Measurements from ENCODE around the gene TPM1. TPM values are rescaled to one million over a fixed set of nuclear protein-coding genes. Genes with fewer than 3 reads are reported as not detected.

The TPM1 gene
- total RNA-seq, 4 donors from 2014 or later = 167 to 702 (median 252) TPM

DNA sequence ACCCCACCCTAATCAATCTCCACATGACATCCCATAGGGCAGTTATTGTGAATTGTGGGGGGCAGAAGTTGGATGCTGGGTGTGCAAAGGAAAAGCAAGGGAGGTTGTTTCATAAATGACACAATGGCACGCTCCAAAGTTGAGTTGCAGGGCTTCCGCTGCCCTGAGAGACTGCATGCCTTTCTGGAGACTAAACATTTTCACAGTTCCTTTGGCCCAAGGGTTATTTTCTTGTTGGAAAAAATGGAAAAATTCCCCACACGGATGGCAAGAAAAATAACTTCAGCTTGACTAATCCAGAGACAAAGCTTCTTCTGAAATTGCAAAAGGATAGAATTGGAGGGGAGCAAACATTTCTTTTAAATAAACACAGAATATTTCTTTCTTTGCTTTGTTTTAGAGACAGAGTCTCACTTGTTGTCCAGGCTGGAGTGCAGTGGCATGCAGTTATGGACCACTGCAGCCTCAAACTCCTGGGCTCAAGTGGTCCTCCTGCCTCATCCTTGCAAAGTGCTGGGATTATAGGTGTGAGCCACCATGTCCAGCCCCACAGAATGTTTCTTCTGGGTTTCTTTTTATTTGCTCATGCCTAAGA is 19.1 kb upstream of the TPM1 start:
- TF ChIP-seq, protein P1, sequence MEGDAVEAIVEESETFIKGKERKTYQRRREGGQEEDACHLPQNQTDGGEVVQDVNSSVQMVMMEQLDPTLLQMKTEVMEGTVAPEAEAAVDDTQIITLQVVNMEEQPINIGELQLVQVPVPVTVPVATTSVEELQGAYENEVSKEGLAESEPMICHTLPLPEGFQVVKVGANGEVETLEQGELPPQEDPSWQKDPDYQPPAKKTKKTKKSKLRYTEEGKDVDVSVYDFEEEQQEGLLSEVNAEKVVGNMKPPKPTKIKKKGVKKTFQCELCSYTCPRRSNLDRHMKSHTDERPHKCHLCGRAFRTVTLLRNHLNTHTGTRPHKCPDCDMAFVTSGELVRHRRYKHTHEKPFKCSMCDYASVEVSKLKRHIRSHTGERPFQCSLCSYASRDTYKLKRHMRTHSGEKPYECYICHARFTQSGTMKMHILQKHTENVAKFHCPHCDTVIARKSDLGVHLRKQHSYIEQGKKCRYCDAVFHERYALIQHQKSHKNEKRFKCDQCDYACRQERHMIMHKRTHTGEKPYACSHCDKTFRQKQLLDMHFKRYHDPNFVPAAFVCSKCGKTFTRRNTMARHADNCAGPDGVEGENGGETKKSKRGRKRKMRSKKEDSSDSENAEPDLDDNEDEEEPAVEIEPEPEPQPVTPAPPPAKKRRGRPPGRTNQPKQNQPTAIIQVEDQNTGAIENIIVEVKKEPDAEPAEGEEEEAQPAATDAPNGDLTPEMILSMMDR (IDR thresholded peaks at IDR 0.05) = no peak
- no peak for DNase-seq (ENCODE audit: low spot score)
- no peak for ATAC-seq (ENCODE audit: low FRiP score)

DNA sequence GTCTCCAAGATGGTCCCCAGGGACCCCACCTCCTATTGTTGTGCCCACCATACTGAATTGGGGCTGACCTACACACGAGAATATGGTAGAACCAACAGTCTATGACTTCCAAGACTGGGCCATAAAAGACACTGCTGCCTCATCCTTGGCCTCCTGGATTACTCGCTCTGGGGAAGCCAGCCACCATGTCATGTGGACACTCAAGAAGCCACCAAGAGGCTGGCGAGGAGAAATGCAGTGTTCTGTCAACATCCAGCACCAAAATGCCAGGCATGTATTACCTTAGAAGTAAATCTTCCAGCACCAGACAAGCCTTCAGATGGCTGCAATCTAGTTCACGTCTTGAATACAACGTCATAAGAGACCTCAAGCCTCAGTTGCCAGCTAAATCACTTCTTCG is 17.1 kb upstream of the TPM1 start:
- ATAC-seq (ENCODE audit: low FRiP score) (no peak), DNase-seq (ENCODE audit: low spot score) (no peak)
- TF ChIP-seq, protein P1 (IDR thresholded peaks at IDR 0.05) = no peak

DNA sequence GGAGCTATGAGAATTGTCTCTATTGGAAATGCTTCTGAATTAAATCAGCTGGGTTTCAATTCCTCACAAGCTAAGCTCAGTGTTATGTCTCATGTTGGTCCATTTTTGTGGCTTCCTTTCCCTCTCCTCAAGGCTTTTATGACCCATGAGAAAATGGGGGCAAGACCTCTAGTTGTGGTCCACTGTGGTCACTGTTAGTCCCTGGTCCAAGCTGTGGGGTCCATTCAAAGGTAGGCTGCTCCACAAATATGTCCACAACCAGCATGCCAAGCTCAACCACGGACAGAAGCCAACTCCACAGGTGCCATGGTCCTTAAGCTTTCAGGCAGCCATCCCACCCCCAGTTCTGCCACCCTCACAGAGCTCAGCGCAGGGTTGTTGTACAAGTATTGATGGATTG is 14.9 kb upstream of the TPM1 start:
- ATAC-seq (ENCODE audit: low FRiP score) = no peak
- TF ChIP-seq, protein P1 (IDR thresholded peaks at IDR 0.05) = no peak
- no peak for DNase-seq (ENCODE audit: low spot score)

- TF ChIP-seq, protein P1 (IDR thresholded peaks at IDR 0.05) = no peak
- no peak for DNase-seq (ENCODE audit: low spot score)
- ATAC-seq (ENCODE audit: low FRiP score) = no peak
These were observed 14.0 kb upstream of the TPM1 start for GRCh38 chr15:63028442-63029110.

GRCh38 chr15:63029676-63030075 is 12.9 kb upstream of the TPM1 start:
- TF ChIP-seq, protein P1 (IDR thresholded peaks at IDR 0.05) = no peak
- no peak for DNase-seq (ENCODE audit: low spot score)

GRCh38 chr15:63030101-63030551 is 12.4 kb upstream of the TPM1 start:
- TF ChIP-seq, protein P1 (IDR thresholded peaks at IDR 0.05) = no peak
- ATAC-seq (ENCODE audit: low FRiP score) (no peak), DNase-seq (ENCODE audit: low spot score) (no peak)

More at GRCh38 chr15:63029676-63030075, 12.9 kb upstream of the TPM1 start:
- no peak for ATAC-seq (ENCODE audit: low FRiP score)

DNA sequence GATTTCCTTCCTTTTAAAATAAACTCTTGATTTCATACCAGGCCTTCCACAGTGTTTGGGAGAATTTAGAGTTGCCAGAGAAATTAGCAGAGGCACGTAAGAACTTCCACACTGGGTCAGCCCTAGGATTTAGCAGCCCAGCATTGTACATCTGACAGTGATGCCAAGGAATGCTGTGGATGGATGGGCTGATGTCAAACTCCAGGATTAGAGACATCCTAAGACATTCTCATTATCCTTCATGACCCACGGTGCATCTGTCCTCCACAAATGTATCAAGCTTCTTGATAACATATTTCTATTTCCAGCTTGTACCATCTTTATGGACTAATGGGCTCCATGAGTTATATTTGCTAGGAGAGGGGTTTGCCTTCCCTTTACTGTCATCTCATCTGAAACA is 8.0 kb upstream of the TPM1 start:
- TF ChIP-seq, protein P1 (IDR thresholded peaks at IDR 0.05) = no peak
- ATAC-seq (ENCODE audit: low FRiP score) = no peak
- no peak for DNase-seq (ENCODE audit: low spot score)
